Adrenal gland (tissue), 5 donors: ENCODE measurements around the gene PGAP3.

Source experiments
- CTCF ChIP-seq, 6 experiments: fragments of 450-650 bp in 4 of 6; fragments of 200-600 bp in 2 of 6; sonication (generic) in 1 of 6; IDR thresholded peaks; 1 replicate in 5 of 6; 2 replicates in 1 of 6; pipeline versions ENCODE4 v1.5.1 to v1.8.0; 2016 to 2021; ENCODE audit warnings: antibody characterized with exemption in 6 of 6, mild to moderate bottlenecking in 2 of 6, moderate library complexity in 1 of 6
- POLR2A ChIP-seq, 2 donors: fragments of 450-650 bp; IDR thresholded peaks; one replicate each; pipeline ENCODE4 v1.6.1; 2017; ENCODE audit warnings: antibody characterized with exemption in 2 of 2, mild to moderate bottlenecking in 2 of 2, moderate library complexity in 1 of 2
- donor health status: DM: no; HTN: no; CAD: no.

- TF ChIP-seq CTCF (IDR thresholded peaks at IDR 0.05) (no peak), POLR2A (IDR thresholded peaks at IDR 0.05) (no peak)
Observed at GRCh38 chr17:39622380-39623006, 65.4 kb downstream of the PGAP3 start.
